CD4-positive, alpha-beta T cell treated with Interleukin-17A for 4 hours (primary cell): ENCODE measurements around the gene BCL7A.
"Not testable (repeated sequence)": the region's sequence is repeated elsewhere in the genome, so short reads cannot be mapped to it uniquely, and the experiment has no call there.

ENCODE experiments used
- DNase-seq: peaks from one replicate; pipeline ENCODE4 v3.0.0-alpha.2; 2020; ENCODE audit warnings: mixed read lengths

The BCL7A gene

DNA sequence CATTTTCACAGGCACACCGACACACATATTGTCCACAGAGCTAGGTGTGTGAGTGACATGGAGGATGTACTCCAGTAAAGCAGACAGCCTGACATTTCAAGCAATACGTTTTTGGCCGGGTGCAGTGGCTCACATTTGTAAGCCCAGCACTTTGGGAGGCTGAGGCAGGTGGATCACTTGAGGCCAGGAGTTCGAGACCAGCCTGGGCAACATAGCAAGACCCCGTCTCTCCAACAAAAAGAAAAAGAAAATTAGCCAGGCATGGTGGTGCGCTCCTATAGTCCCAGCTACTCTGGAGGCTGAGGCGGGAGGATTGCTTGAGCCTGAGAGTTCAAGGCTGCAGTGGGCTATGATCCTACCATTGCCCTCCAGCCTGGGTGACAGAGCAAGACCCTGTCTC is 34.7 kb downstream of the BCL7A start:
- not testable (repeated sequence) for DNase-seq

DNA sequence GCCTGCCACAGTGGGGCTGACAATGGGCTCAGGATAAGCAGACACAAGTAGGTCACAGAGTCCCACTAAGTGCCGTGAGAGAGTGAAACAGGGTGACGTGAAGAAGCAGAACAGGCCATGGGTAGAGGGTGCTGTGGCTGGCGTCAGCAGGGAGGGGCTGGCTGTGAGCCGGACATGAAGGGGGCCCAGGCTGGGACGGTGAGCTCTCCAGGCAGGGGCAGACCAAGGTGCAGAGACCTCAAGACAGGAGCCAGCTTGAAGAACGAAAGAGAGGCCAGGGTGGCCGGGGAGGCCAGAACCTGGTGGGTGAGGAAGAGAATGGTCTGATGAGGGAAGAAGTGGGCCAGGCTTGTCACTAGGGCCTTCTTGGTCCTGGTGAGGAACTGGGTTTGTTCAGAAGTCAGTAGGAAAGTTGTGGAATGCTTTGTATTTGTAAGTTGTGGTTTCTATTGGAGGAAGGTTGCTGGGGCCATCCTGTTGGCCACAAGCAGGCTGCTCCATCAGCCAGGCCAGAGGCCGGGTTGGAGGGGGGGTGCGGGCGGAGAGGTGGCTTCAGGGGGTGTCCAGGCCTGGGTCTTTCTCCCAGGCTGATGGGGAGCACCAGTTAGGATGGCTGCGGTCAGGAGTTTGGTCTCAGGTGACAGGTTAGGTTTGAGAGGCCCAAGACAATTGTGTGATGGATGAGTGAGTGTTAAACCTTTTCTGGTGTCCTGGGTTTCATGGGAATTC is 35.5 kb downstream of the BCL7A start:
- DNase-seq = no peak

DNA sequence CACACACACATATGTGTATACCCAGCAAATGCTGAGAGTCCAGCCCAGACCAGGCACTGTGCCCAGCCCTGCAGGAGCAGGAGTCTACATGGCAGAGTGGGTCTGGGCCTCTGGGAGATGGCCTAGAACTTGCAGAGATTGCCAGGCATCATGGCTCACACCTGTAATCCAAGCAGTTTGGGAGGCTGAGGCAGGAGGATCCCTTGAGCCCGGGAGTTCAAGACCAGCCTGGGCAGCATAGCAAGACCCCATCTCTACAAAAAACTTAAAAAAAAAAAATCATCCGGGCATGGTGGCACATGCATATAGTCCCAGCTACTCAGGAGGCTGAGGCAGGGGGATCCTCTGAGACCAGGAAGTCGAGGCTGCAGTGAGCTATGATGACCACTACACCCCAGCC is 36.1 kb downstream of the BCL7A start:
- no peak for DNase-seq

DNA sequence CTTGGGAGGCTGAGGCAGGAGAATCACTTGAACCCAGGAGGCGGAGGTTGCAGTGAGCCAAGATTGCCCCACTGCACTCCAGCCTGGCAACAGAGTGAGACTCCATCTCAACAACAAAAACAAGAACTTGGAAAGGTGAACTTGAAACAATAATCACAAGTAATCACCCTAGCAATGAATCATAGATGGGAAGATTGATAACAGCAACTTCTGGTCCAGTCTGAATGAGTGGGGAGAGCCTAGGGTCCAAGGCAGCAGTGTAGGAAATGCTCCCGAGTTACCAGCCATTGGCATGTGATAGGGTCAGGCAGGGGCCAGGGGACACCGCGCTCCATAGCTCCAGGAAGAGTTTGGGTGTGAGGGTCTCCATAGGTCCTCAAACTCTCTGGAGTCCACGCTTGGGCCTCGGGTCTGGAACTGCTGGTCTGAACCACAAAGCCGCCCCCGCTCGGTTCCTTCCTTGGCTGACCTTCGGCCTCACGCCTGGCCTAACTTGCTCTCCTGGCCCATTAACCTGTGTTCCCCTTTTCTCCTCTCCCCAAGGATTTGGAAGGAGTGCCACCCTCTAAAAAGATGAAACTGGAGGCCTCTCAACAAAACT is 37.0 kb downstream of the BCL7A start:
- DNase-seq = no peak

DNA sequence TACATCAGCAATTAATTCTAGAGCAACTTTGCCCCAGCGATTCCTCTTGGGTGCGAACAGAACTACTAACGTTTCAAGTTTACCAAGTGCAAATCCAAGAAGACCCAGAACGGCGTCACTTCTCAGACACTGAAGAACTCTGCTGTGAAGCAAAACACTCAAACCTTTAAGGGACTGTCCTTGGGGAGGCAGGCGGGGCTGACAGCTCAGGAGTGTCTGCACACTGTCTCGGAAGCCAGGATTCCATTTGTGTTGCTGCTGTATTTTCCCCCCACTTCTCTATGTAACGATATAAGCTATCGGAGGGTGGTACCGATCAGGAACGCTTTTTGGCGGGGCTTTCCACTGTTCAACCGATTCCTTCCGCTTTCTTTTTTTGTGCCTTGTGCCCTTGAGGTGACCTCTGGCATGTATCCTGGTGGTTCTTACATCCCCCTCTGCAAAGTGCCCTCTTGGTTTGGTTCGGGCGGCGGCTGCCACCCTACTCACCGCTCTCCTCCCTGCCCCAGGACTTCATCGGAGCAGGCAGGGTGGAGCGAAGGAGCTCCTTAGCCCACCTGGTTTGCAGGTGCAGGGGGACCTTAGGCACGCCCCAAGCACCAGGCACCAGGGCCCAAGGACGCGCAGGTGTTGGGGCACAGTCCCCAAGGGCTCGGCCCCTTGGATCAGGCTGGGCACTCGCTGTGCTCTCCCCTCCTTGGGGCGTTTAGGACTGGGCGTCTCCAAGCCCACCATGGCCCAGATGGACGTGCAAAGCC is 37.7 kb downstream of the BCL7A start:
- DNase-seq = no peak

DNA sequence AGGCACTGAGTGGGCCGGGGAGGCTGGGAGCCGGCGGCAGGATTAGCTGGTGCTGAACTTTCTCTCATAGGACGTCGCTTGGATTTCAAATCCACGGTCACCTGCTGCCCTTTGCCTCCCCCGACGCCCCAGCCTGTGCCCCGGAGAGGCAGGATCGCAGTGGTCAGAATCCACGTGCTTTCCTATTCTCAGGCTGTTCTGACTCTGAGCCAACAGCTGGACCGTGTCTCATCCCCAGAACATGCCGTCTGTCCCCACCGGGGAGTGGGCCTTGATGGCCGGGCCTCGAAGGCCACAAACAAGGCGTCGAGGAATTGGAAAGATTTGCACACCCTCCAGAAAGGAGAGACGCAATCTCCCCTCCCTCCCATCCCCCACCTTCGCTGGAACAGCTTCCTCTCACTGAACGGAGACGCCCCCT is 38.4 kb downstream of the BCL7A start:
- no peak for DNase-seq

DNA sequence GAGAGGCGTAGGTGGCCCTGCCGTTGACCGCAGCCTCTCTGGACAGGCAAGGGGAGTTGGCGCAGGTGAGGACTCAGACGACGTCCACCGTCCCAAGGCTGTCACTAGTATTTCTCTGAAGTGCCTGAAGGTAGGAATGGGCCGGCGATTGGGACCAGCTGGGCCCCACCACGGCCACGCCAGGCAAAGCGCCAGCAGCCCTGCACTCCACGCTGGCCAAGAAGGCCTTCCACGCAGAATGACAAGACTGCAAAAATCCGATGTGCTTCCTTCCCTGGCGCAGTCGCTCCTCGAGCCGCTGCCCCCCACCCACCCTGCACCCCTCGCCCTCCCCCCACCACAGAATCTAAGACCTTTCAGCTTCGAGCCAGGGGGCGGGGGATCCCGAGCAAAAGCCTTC is 39.6 kb downstream of the BCL7A start:
- no peak for DNase-seq

DNA sequence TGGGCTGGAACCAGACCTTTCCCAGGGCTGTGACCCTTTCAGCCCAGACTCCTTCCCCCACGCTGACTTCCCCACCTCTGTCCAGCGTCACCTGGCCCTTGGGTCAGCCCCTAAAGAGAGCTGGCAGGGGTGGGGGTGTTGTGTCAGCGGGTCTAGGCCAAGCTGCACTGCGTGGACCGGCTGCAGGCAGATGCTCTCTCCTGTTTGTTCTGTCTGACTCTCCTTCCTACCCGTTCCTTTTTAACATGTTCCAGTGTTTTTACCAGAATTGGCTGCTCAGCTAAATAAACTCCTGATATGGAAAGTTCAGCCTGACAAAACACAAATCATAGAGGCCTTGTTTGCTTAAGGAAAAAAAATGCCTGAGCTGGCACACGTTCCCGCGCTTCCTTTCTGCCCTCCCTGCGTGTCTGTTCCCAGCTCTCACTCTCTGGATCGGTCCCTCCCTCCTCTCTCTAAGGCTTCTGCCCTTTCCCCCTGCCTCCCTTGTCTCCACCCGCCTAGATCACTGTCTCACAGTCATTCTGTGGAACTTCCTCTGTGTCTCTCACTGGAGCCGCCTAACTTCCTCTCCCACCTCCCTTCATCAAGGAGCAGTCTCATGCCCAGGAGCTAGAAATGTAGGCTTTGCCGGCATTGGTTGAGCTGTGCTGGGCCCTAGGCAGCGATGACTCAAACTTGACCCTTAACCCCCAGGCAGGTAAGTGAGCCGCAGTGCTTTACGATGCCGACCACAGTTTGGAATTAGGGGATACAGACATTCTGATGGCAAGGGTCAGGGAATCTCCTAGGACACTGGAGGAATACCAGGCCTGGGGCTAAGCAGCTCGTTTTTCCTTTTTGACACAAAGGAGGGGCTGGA is 41.4 kb downstream of the BCL7A start:
- no peak for DNase-seq

DNA sequence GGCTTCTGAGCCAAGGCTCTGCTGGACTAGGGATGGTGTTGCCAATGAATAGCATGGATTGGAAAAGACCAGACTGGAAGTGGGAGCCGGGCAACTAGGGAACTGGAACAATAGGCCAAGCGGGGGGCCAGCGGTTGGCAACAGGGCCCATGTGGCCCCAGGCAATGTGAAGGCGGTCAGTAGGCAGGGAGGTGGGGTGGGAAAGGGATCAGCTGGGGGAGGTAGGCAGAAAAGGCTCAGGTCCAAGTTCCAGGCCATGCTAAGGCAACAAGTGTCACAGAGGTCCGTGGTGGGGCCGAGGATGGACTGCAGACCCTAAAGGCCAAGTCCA is 42.0 kb downstream of the BCL7A start:
- no peak for DNase-seq

DNA sequence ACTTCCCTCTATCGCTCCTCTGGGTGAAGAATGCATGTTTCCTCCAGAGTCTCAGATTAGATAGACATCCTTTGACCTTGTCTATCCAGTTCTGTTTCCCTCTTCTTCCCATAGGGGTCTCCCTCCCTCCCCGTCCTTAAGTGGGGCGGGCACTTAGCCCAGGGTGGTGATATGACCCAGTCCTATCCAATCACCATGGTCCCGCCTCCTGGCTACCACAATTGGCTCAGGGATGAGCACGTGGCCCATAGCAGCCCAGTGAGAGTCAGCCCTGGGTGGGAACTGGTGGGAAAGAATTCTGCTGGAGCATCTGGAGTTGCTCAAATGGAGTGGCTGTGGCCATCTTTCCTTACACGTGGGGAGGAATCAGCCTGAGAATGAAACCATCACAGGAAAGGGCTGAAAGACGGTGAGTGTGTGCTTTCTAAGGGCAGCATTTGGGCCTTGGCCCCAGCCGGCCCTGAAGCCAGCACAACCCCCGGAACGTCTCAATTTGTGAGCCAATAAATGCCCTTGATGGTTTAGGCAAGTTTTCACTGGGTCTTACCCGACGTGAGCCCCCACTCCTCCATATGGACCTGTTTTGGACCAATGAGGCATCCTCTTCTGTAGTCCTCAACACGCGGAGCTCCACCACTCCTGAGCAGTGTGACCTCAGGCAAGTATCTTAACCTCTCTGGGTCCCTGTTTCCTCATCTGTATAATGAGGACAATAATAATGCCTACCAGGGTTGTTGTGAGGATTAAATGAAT is 42.5 kb downstream of the BCL7A start:
- peak; percentile 58 for DNase-seq

DNA sequence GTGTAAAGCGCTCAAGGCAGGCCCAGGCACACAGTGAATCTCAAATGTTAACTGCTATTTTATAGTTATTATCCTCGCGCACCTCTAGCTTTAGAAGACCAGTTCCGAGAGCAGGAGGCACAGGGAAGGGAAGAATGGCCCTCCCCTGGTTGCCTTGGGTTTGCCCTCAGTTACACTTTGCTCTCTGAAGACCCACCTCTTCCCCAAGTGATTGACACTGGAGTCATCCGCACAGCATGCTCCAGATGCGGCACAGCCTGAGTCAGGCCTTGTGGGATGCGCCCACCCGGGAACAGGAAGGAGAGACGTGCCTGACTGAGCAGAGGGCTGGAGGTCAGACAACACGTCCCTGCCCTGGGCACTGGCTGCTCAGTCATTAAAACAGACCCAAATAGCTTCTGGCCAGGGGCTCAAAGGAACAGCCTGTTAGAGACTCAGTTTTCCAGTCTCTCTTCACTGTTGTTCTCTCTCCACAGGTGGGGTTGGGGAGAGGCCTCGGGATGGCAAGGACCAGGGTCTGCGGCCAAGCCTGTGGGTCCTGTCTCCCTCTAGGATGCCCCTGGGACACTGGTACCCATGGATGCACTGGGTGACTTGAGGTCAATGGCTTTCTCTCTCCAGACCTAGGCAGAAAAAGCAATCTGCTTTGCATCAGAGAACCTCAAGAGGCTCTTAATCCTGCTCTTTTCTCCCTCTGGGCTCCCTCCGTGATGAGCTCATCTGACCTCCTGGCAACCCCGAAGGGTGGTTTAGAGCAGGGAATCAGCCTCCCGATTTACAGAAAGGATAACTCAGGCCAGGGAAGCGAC is 43.3 kb downstream of the BCL7A start:
- no peak for DNase-seq

DNA sequence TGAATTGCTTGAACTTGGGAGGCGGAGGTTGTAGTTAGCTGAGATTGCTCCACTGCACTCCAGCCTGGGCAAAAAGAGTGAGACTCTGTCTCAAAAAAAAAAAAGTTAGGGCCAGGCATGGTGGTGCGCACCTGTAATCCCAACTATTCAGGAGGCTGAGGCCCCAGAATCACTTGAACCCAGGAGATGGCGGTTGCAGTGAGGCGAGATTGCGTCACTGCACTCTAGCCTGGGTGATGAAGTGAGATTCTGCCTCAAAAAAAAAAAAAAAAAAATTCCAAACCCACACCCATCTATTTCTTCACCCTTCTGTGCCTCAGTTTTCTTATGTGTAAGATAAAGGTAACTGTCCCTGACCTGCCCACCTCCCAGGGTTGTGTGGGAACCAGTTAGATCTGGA is 45.9 kb downstream of the BCL7A start:
- DNase-seq = no peak

DNA sequence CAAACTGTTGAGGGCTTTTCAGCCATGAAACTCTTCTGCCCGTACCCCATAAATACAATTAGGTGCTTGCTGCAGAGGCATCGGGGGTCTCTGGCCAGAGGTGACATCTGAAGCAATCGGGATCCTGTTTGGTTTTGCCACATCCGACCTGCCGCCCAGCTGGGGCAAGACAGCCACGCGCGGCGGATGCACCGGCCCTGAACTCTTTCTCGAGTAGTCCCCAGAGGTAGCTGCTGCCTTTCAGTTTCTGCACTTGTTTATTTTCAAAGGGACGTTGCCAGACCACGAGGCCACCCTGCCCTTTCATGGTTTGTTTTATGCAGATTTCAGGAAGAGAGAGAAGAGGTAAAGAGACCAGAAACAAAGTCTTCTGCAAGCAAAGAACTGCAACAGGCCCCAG is 46.3 kb downstream of the BCL7A start:
- peak; percentile 63 for DNase-seq

DNA sequence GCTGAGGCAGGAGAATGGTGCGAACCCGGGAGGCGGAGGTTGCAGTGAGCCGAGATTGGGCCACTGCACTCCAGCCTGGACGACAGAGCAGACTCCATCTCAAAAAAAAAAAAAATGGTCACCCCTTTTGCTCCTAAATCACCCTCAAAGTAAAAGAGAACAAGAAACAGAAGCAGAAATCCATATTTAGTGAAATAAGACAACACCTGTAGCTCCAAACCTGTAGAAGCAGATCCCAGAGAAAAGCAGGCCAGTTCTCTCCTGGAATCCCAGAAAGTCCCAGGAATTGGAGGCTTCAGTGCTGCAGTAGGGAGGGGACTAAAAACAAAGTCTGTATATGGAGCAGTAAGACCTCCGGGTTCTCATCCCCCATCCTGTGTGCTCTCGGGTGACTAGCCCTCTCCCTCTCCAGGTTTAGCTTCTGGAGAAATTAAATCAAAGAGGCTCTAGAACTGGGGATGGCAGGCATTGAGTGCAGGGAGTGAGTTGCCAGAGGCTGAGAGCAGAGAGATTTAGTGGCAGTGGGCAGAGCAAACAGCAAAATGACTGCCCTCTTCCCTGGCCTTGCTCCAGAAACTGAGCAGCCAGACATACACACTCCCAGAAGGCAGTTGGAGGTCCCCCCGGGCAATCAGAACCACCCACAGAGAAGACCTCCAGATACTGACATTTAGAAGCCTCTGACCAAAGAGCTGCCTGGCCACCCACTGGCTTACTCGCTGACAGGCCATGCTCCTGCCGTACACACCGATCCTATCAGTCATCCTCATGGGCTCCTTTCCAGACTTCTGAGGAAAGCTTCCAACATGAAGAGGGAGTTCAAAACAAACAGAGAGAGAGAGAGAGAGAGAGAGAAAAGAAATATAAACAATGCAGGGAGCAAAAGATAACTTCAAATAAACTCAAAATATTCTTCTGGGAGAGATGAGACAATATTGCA is 50.6 kb downstream of the BCL7A start:
- DNase-seq = no peak

DNA sequence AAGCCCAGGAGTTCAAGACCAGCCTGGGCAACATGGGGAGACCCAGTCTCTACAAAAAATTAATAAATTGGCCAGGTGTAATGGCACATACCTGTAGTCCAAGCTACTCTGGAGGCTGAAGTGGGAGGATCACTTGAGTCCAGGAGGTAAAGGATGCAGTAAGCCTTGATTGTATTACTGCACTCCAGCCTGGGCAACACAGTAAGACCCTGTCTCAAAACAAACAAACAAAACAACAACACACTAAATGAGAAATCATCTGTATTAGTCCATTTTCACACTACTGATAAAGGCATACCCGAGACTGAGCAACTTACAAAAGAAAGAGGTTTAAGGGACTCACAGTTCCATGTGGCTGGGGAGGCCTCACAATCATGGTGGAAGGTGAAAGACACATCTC is 52.1 kb downstream of the BCL7A start:
- DNase-seq = no peak

DNA sequence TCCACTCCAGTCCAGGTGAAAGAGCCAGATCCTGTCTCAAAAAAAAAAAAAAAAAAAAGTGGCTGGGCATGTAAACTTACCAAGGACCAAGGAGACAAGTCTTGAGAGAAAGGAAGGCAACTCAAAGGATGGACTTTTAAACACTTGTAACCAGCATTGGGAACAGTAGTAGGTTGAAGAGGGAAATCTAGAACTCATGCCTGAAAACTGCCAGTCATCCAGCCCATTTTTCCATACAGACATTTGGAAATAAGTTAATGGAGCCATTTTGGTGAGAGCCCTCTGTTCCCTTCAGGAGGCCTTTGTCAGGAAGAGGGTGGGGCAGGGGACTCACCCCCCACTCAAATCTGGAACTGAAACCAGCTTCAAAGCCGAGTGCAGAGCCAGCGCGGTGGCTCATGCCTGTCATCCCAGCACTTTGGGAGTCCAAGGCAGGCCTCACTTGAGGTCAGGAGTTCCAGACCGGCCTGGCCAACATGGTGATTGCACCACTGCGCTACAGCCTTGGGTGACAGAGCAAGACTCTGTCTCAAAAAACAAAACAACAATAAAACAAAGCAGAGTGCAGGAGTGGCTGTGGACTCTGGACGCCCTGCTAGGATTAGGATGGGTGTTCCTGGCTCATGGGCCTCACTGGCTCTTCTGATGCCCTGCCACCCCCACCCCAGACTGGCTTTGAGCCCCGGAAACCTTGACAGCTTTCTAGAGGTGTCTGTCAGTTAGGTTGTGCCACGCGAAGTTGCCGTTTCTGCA is 55.2 kb downstream of the BCL7A start:
- DNase-seq = no peak

DNA sequence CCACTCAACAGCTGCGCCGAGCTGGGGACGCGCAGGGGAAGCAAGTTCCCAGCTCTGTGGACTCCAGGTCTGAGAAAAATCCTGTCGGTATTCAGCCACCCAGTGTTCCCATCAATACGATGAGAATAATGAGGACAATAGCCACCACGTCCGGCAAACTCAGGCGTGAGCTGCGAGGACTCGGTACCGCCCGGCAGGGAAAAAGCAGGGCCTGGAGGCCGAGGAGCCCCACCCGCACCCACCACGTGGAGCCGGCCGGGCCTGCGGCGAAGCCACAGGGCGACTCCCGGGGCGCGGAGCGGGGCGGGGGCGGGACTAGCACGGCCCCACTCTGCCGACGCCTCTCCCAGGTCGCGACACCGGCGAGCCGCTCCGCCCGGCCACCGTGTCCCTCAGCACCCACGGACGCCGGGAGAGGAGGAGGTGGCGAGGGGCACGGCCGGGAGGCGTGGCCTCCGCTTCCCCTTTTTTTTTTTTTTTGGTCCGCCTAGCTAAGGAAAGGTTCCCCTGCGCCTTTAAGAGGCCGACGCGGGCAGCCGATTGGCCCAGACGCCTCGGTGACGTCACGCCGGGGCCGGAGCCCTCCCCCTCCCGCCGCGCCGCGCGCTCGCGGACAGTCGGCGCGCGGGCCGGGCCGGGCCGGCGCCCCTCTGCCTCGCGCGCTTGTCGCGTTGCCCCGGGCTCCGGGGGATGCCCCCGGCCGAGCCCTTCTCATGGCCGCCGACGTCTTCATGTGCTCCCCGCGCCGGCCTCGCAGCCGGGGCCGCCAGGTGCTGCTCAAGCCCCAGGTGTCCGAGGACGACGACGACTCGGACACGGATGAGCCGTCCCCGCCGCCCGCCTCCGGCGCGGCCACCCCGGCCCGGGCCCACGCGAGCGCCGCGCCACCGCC is 56.7 kb downstream of the BCL7A start, which contains the start of gene MLXIP:
MLXIP (plus strand) TSS at position 616 of the 892 bp plus-strand sequence; CDS start at position 714, 98 bp downstream.
- peak; percentile 93 for DNase-seq

DNA sequence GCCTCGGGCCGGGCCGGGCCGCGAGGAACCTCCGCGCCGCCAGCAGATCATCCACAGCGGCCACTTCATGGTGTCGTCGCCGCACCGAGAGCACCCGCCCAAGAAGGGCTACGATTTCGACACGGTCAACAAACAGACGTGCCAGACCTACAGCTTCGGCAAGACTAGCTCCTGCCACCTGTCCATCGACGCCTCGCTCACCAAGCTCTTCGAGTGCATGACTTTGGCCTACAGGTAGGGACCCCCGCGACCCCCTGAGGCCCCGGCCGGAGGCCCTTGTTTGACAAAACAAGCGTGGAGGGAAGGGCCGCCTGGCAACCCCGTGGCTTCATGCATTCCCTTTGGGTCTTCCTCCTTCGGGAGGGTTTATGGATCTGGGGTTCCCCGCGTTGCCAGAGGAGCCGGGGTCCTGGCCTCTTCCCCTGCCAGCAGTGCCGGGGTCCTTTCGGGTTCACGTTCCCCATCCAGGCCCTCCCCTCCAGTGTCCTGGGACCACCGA is 57.4 kb downstream of the BCL7A start:
- DNase-seq = peak; percentile 38
